ENCODE results near the gene PASK. TPM values are rescaled to one million over a fixed set of nuclear protein-coding genes. Genes with fewer than 3 reads are reported as not detected.

The PASK gene
- total and polyA plus RNA-seq, 2 experiments from 2014 or later = 2.5 to 8.8 TPM

DNA sequence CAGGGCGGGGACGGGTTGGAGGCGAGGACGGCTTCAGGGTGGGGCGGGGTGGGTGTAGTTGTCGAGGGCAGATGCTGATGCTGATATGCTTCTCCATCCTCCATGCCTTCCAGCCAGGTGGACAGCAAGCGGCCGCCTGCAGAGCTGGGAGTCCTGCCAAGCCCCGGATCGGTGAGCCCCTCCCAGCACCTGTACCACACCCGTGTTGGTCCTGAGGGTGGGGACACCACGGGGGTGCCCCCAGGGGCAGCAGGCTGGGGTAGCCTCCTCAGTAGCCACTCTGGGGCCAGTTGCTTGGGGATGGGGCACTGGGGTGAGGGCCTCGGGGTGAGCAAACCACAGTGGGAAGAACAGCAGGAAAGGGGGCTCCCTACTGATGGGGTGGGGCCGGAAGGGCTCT lies 41.8 kb upstream of the PASK start:
- 55% methylated on average over 2 of the region's 14 CpGs for WGBS (ENCODE audit: low lambda C conversion rate, missing lambda C conversion rate)
- DNase-seq (ENCODE audit: low spot score) = no peak

DNA sequence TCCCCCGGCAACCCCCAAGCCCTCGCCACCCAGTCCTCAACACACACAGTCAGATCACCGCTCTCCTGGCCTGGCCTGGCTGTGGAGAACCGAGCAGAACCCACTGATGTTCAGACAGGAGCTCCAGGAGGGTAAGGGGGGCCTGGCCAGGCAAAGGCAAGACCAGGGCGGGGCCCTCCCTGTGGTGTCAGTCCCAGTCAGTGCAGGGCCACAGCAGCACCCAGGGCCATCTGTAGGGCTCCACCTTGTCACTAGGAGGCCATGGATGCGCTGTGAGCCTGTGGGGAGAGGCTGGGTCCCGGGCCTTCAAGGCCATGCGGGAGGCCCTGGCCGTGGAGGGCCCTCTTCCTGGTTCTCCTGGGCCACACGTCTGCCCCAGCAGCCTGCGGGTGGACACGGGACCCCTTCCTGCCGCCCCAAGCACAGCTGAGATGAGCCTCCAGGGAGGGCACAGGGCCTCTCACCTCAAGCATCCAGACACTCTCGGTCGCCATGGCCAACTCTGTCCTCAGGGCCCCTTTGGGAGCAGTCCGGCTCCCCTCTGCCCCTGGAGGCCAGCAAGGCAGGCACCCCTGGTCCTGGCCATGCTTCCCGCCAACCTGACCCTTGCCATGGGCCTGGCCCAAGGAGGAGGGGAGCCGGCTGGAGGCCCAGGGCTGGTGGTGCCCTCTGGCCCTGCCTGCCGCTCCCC lies 41.2 kb upstream of the PASK start:
- 88% methylated on average over 19 of the region's 19 CpGs for WGBS (ENCODE audit: low lambda C conversion rate, missing lambda C conversion rate)
- H3K36me3 ChIP-seq (replicated peaks; ENCODE audit: insufficient read depth, low read depth) = no peaks in the 10 kb centered on the region
- no peak overlapping the region for H3K4me3 ChIP-seq
- peaks cover 4% of the 10 kb centered on the region for H3K4me1 ChIP-seq (ENCODE audit: insufficient read depth)
- DNase-seq (ENCODE audit: low spot score) = no peak
- no peaks in the 10 kb centered on the region for H4K20me1 ChIP-seq (ENCODE audit: insufficient read depth, poor library complexity, severe bottlenecking)
- H3K4me2 ChIP-seq = no peak overlapping the region
- H3K27me3 ChIP-seq = no peaks in the 10 kb centered on the region
- no peaks in the 10 kb centered on the region for H3K9me3 ChIP-seq (ENCODE audit: low read depth)
- no peak for TF ChIP-seq EZH2phosphoT487 (IDR thresholded peaks at IDR 0.05; ENCODE audit: low read depth, severe bottlenecking, unreplicated experiment)
- TF ChIP-seq EZH2 (IDR thresholded peaks at IDR 0.05; ENCODE audit: borderline replicate concordance) = no peak
- TF ChIP-seq, protein P1, sequence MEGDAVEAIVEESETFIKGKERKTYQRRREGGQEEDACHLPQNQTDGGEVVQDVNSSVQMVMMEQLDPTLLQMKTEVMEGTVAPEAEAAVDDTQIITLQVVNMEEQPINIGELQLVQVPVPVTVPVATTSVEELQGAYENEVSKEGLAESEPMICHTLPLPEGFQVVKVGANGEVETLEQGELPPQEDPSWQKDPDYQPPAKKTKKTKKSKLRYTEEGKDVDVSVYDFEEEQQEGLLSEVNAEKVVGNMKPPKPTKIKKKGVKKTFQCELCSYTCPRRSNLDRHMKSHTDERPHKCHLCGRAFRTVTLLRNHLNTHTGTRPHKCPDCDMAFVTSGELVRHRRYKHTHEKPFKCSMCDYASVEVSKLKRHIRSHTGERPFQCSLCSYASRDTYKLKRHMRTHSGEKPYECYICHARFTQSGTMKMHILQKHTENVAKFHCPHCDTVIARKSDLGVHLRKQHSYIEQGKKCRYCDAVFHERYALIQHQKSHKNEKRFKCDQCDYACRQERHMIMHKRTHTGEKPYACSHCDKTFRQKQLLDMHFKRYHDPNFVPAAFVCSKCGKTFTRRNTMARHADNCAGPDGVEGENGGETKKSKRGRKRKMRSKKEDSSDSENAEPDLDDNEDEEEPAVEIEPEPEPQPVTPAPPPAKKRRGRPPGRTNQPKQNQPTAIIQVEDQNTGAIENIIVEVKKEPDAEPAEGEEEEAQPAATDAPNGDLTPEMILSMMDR (IDR thresholded peaks at IDR 0.05; ENCODE audit: poor library complexity) = no peak
- H2AFZ ChIP-seq = no peak overlapping the region
- no peak overlapping the region for H3K27ac ChIP-seq
- H3K79me2 ChIP-seq = no peaks in the 10 kb centered on the region
- H3K9me2 ChIP-seq (replicated peaks; ENCODE audit: insufficient read depth) = no peaks in the 10 kb centered on the region

More for the DNA sequence above, 41.8 kb upstream of the PASK start:
- Histone ChIP-seq H2AFZ (no peak overlapping the region), H3K27ac (no peak overlapping the region), H3K9me3 (ENCODE audit: low read depth) (no peaks in the 10 kb centered on the region), H3K9me2 (replicated peaks; ENCODE audit: insufficient read depth) (no peaks in the 10 kb centered on the region), H3K36me3 (replicated peaks; ENCODE audit: insufficient read depth, low read depth) (no peaks in the 10 kb centered on the region), H3K4me2 (no peak overlapping the region), H3K4me1 (ENCODE audit: insufficient read depth) (peaks cover 4% of the 10 kb centered on the region), H3K27me3 (no peaks in the 10 kb centered on the region), H3K4me3 (no peak overlapping the region), H3K79me2 (no peaks in the 10 kb centered on the region), H4K20me1 (ENCODE audit: insufficient read depth, poor library complexity, severe bottlenecking) (no peaks in the 10 kb centered on the region)
- no peak for TF ChIP-seq EZH2 (IDR thresholded peaks at IDR 0.05; ENCODE audit: borderline replicate concordance)

DNA sequence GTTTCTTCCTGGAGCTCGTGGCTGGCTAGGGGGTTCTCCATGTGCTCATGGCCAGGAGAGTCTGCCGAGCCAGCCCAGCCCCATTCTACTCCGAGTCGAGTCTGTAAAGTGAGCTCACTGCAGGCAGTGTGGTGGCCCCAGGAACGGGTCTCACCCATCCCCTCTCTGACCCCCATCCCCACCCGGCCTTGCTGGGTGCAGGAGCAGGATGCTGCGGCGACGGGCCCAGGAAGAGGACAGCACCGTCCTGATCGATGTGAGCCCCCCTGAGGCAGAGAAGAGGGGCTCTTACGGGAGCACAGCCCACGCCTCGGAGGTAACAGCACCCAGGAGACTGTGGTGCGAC lies 40.6 kb upstream of the PASK start:
- no peaks in the 10 kb centered on the region for H3K36me3 ChIP-seq (replicated peaks; ENCODE audit: insufficient read depth, low read depth)
- no peak overlapping the region for H3K27ac ChIP-seq
- H3K9me3 ChIP-seq (ENCODE audit: low read depth) = no peaks in the 10 kb centered on the region
- no peaks in the 10 kb centered on the region for H4K20me1 ChIP-seq (ENCODE audit: insufficient read depth, poor library complexity, severe bottlenecking)
- 89% methylated on average over 13 of the region's 15 CpGs for WGBS (ENCODE audit: low lambda C conversion rate, missing lambda C conversion rate)
- no peaks in the 10 kb centered on the region for H3K27me3 ChIP-seq
- H3K4me2 ChIP-seq = no peak overlapping the region
- TF ChIP-seq EZH2phosphoT487 (IDR thresholded peaks at IDR 0.05; ENCODE audit: low read depth, severe bottlenecking, unreplicated experiment) (no peak), EZH2 (IDR thresholded peaks at IDR 0.05; ENCODE audit: borderline replicate concordance) (no peak)
- TF ChIP-seq, protein P1 (IDR thresholded peaks at IDR 0.05; ENCODE audit: poor library complexity) = no peak
- DNase-seq (ENCODE audit: low spot score) = no peak
- H3K4me3 ChIP-seq = no peak overlapping the region
- no peaks in the 10 kb centered on the region for H3K9me2 ChIP-seq (replicated peaks; ENCODE audit: insufficient read depth)
- no peak overlapping the region for H2AFZ ChIP-seq
- H3K79me2 ChIP-seq = no peaks in the 10 kb centered on the region
- H3K4me1 ChIP-seq (ENCODE audit: insufficient read depth) = peaks cover 4% of the 10 kb centered on the region

DNA sequence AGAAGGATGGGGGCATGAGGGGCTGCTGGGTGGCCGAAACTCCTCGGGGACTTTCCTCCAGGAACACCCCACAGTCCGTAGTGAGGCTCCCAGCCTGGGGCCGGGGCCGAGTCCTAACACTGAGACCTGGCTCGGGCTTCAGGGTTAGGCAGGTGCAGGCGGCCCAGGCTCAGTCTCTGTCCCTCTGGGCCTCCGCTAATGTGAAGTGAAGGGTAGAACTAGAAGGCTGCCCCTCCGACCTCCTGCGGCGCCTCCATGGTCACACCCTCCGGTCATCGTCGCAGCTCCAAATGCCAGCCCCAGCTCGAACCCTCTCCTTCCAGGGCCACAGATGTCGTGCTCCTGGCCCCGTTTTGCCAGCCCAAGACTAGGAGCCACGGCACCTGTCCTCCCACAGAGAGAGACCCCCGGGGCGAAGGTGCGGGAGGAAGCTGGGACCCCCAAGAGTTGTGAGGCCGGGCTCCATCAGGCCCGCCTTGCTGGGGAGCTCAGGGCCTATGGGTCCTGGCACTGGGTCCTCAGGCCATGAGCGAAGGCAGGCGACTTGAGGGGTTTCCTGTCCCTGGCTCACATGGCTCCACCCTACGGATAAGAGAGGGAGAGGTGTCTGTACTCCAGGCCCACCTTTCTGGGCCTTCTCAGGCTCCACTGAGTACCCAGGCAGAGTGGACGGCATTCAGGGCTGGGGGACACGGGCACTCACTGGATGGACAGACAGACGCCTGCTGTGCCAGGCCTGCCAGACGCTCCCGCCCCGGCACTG lies 40.0 kb upstream of the PASK start:
- Histone ChIP-seq H2AFZ (no peak overlapping the region), H3K79me2 (no peaks in the 10 kb centered on the region), H3K36me3 (replicated peaks; ENCODE audit: insufficient read depth, low read depth) (no peaks in the 10 kb centered on the region), H3K27me3 (no peaks in the 10 kb centered on the region), H3K4me2 (no peak overlapping the region), H3K9me2 (replicated peaks; ENCODE audit: insufficient read depth) (no peaks in the 10 kb centered on the region), H3K9me3 (ENCODE audit: low read depth) (no peaks in the 10 kb centered on the region), H3K4me1 (ENCODE audit: insufficient read depth) (peaks cover 4% of the 10 kb centered on the region), H3K4me3 (no peak overlapping the region), H4K20me1 (ENCODE audit: insufficient read depth, poor library complexity, severe bottlenecking) (no peaks in the 10 kb centered on the region), H3K27ac (no peak overlapping the region)
- no peak for TF ChIP-seq EZH2 (IDR thresholded peaks at IDR 0.05; ENCODE audit: borderline replicate concordance)
- peak; percentile 2 for DNase-seq (ENCODE audit: low spot score)
- WGBS (ENCODE audit: low lambda C conversion rate, missing lambda C conversion rate) = 94% methylated on average over 28 of the region's 32 CpGs

Measured in hepatocyte (in vitro differentiated cells).